Endothelial cell of umbilical vein (primary cell): ENCODE data around the gene MMP2. TPM values are rescaled to one million over a fixed set of nuclear protein-coding genes. Genes with fewer than 3 reads are reported as not detected.
A peak's percentile ranks its signal among the peaks of the same experiment; 100 is the strongest.

ENCODE experiments used
- BruUV-seq: library from RNA; stranded (reverse); fragments of 400-500 nt; replicated peaks from 2 replicates; lab custom pipeline; 2021; lab: Mats Ljungman, UMichigan
- CTCF ChIA-PET: fragments of 300-600, 350-600 bp; sonication (Branson Sonifier 250); formaldehyde crosslinking; loops from one replicate; lab custom pipeline; 2021; ENCODE audit warnings: antibody characterized with exemption, inconsistent platforms; lab: Charles Lee
- POLR2A ChIA-PET: fragments of 300-600, 350-600 bp; sonication (Branson Sonifier 250); formaldehyde crosslinking; loops from one replicate; lab custom pipeline; 2021; ENCODE audit warnings: antibody characterized with exemption, inconsistent platforms; lab: Charles Lee
- DNase-seq: peaks from one replicate; pipeline ENCODE4 v3.0.0-alpha.2; 2011; ENCODE audit warnings: low read depth, low spot score
- FAIRE-seq: peaks from 2 replicates; lab custom pipeline; 2011; peaks lifted over from hg19 to GRCh38; lab: Jason Lieb, UNC
- H2AFZ ChIP-seq: 2 replicates; pipeline ENCODE4 v1.6.0; 2012; ENCODE audit warnings: low read depth, low read length, control low read depth, inconsistent platforms
- H3K27ac ChIP-seq: 2 replicates; pipeline ENCODE4 v1.5.1; 2011; ENCODE audit warnings: low read depth, mild to moderate bottlenecking, control low read depth, low read length, moderate library complexity; ENCODE audit not compliant: insufficient read depth
- H3K27me3 ChIP-seq, 2 experiments: 2 replicates each; pipeline versions ENCODE4 v1.6.0 to v1.6.1; 2011; ENCODE audit warnings: low read length in 2 of 2, mixed read lengths in 1 of 2; ENCODE audit not compliant: control insufficient read depth in 2 of 2, insufficient read depth in 2 of 2
- H3K36me3 ChIP-seq, 2 experiments: 2 replicates in 1 of 2; 3 replicates in 1 of 2; pipeline ENCODE4 v1.5.1; 2011; ENCODE audit warnings: low read length in 2 of 2, mild to moderate bottlenecking in 1 of 2, moderate library complexity in 1 of 2; ENCODE audit not compliant: control insufficient read depth in 2 of 2, insufficient read depth in 2 of 2; ENCODE audit errors: extremely low read depth in 1 of 2
- H3K4me1 ChIP-seq: 3 replicates; pipeline ENCODE4 v1.5.1; 2011; ENCODE audit warnings: mild to moderate bottlenecking, low read length; ENCODE audit not compliant: control insufficient read depth, insufficient read depth; ENCODE audit errors: extremely low read depth
- H3K4me2 ChIP-seq: 2 replicates; pipeline ENCODE4 v1.6.1; 2011; ENCODE audit warnings: low read length, control low read depth, mixed read lengths; ENCODE audit not compliant: insufficient read depth
- H3K4me3 ChIP-seq, 3 experiments: fragments of 200-600 bp in 1 of 3; sonication (generic), shearing (Covaris generic) in 1 of 3; replicated peaks in 1 of 3; 2 replicates each; pipeline ENCODE4 v1.5.1; 2011 to 2016; ENCODE audit warnings: control low read depth in 3 of 3, low read length in 3 of 3, mild to moderate bottlenecking in 2 of 3, inconsistent platforms in 1 of 3, low read depth in 1 of 3, moderate library complexity in 1 of 3; ENCODE audit not compliant: insufficient read depth in 1 of 3
- H3K79me2 ChIP-seq: 2 replicates; pipeline ENCODE4 v1.6.0; 2012; ENCODE audit warnings: low read length, inconsistent platforms; ENCODE audit not compliant: control insufficient read depth, insufficient read depth
- H3K9ac ChIP-seq: replicated peaks from 2 replicates; pipeline ENCODE3; 2011; ENCODE audit warnings: low read length, control low read depth; ENCODE audit not compliant: insufficient read depth; ENCODE audit errors: extremely low read depth
- H3K9me1 ChIP-seq: replicated peaks from 3 replicates; pipeline ENCODE4 v1.6.0; 2011; ENCODE audit warnings: mild to moderate bottlenecking, low read length; ENCODE audit not compliant: control insufficient read depth, insufficient read depth; ENCODE audit errors: extremely low read depth
- H3K9me3 ChIP-seq: replicated peaks from 2 replicates; pipeline ENCODE4 v1.5.1; 2012; ENCODE audit warnings: low read length, inconsistent platforms; ENCODE audit not compliant: control insufficient read depth, insufficient read depth
- H4K20me1 ChIP-seq: replicated peaks from 2 replicates; pipeline ENCODE3; 2011; ENCODE audit warnings: mild to moderate bottlenecking, low read length; ENCODE audit not compliant: control insufficient read depth, insufficient read depth; ENCODE audit errors: extremely low read depth
- EZH2 ChIP-seq: IDR thresholded peaks from 2 replicates; pipeline ENCODE4 v1.6.1; 2012; ENCODE audit warnings: borderline replicate concordance, low read depth, mild to moderate bottlenecking, moderate library complexity, low read length, inconsistent platforms; ENCODE audit not compliant: severe bottlenecking
- FOS ChIP-seq: IDR thresholded peaks from 2 replicates; pipeline ENCODE4 v1.6.1; 2011; ENCODE audit warnings: mild to moderate bottlenecking, low read length, moderate library complexity, borderline replicate concordance; ENCODE audit not compliant: insufficient read depth
- GATA2 ChIP-seq: IDR thresholded peaks from 2 replicates; pipeline ENCODE4 v1.7.0; 2011; ENCODE audit warnings: low read depth, mild to moderate bottlenecking, moderate library complexity, mixed read lengths, low read length; ENCODE audit not compliant: insufficient read length, insufficient read depth
- JUN ChIP-seq: IDR thresholded peaks from 2 replicates; pipeline ENCODE4 v1.6.1; 2011; ENCODE audit warnings: borderline replicate concordance, low read depth; ENCODE audit not compliant: insufficient read length, insufficient read depth
- MAX ChIP-seq: IDR thresholded peaks from 2 replicates; pipeline ENCODE4 v1.6.1; 2011; ENCODE audit not compliant: insufficient read depth, insufficient read length
- MYC ChIP-seq: IDR thresholded peaks from one replicate; pipeline ENCODE4 v1.6.1; 2011; ENCODE audit warnings: mild to moderate bottlenecking, low read depth, low read length
- POLR2A ChIP-seq: IDR thresholded peaks from 2 replicates; pipeline ENCODE4 v1.6.1; 2012; ENCODE audit warnings: low read depth, mild to moderate bottlenecking, control low read depth, low read length
- POLR2AphosphoS5 ChIP-seq: IDR thresholded peaks from 2 replicates; pipeline ENCODE4 v1.6.1; 2012; ENCODE audit warnings: low read depth, mild to moderate bottlenecking, control low read depth, low read length, moderate library complexity; ENCODE audit not compliant: insufficient read depth
- dilution Hi-C: fragments of 300-500 bp; cut with MboI; formaldehyde crosslinking; loops from one replicate; pipeline ENCODE4 v1.15.0; 2019; ENCODE audit warnings: low sequenced_read_pairs; ENCODE audit not compliant: extremely low pct_ligation_motif_present
- intact Hi-C: fragments of 100-400 bp; cut with micrococcal nuclease; formaldehyde crosslinking; loops from one replicate; pipeline ENCODE4 v1.10.0; 2022
- polyA plus RNA-seq, 4 experiments: library from polyadenylated mRNA; depleted of rRNA in 3 of 4; stranded (reverse) in 3 of 4; unstranded in 1 of 4; fragments of >200 nt; gene quantifications; 2 replicates each; pipeline versions ENCODE4 v1.2.1 to v1.2.3, GENCODE V29; 2011 to 2012; ENCODE audit warnings: missing spikeins in 1 of 4
- total RNA-seq: library from RNA; stranded (reverse); gene quantifications from 2 replicates; pipeline ENCODE4 v1.2.3, GENCODE V29; 2021
- TF ChIP-seq, protein P1 (sequence below), 2 donors: IDR thresholded peaks; 1 replicate in 1 of 2; 2 replicates in 1 of 2; pipeline ENCODE4 v1.5.1; 2011; ENCODE audit warnings: low read length in 2 of 2, mild to moderate bottlenecking in 2 of 2, moderate library complexity in 2 of 2, control low read depth in 1 of 2, inconsistent platforms in 1 of 2, low read depth in 1 of 2; ENCODE audit not compliant: insufficient read depth in 1 of 2; ENCODE audit errors: extremely low read depth in 1 of 2

MMP2 gene
- total and polyA plus RNA-seq, 2 donors (not counting 3 experiments of a cell fraction or from before 2014, with no cell fraction given): 771 to 1,508 TPM

- POLR2A ChIA-PET: interaction anchor here (0.7 to 1.8 kb wide), 3 partner anchors 9 to 27 kb away, joined by 3 to 6 read pairs (median 6); no protein-coding TSS in a partner anchor
- peak; percentile 80 for FAIRE-seq
- peak within 1 kb of the TSS; percentile 34 for H2AFZ ChIP-seq
These were observed 30.2 kb downstream of the MMP2 start, which contains the start of gene LPCAT2 for GRCh38 chr16:55508941-55509931. Gene LPCAT2, plus strand, starts transcription at chr16:55509072. Its CDS starts 110 bp downstream, at chr16:55509182.

More at GRCh38 chr16:55508941-55509931, 30.2 kb downstream of the MMP2 start, which contains the start of gene LPCAT2:
- H3K4me1 ChIP-seq: peaks cover 10% of the 10 kb centered on the region
- DNase-seq: peak; percentile 90
- peaks cover 3% of the 10 kb centered on the region for H4K20me1 ChIP-seq
- intact Hi-C loops (loop anchor here (1.0 to 2.0 kb wide), 2 partner anchors 9 to 44 kb away; no protein-coding TSS in a partner anchor), dilution Hi-C loops (no loop called here)
- H3K79me2 ChIP-seq: peaks cover 47% of the 10 kb centered on the region
- CTCF ChIA-PET: interaction anchor here (0.7 to 1.7 kb wide), 10 partner anchors 8 to 193 kb away, joined by 3 to 12 read pairs (median 5); no protein-coding TSS in a partner anchor
- peak within 1 kb of the TSS; percentile 65 to 99 (median 94) for H3K4me3 ChIP-seq
- peak within 1 kb of the TSS; percentile 94 for H3K9ac ChIP-seq
- peaks cover 35 to 36% of the 10 kb centered on the region in 2 experiments for H3K36me3 ChIP-seq
- peak within 1 kb of the TSS; percentile 80 for H3K27ac ChIP-seq
- no TSS peak for BruUV-seq
- no peaks in the 10 kb centered on the region for H3K9me1 ChIP-seq
- no peaks in the 10 kb centered on the region for H3K9me3 ChIP-seq
- H3K4me2 ChIP-seq: peak within 1 kb of the TSS; percentile 99
- no peaks in the 10 kb centered on the region for H3K27me3 ChIP-seq
- TF ChIP-seq POLR2AphosphoS5 (peak; percentile 99), EZH2 (no peak), GATA2 (no peak), MYC (no peak), JUN (no peak), MAX (no peak), POLR2A (peak; percentile 90), FOS (no peak)
- TF ChIP-seq, protein P1, sequence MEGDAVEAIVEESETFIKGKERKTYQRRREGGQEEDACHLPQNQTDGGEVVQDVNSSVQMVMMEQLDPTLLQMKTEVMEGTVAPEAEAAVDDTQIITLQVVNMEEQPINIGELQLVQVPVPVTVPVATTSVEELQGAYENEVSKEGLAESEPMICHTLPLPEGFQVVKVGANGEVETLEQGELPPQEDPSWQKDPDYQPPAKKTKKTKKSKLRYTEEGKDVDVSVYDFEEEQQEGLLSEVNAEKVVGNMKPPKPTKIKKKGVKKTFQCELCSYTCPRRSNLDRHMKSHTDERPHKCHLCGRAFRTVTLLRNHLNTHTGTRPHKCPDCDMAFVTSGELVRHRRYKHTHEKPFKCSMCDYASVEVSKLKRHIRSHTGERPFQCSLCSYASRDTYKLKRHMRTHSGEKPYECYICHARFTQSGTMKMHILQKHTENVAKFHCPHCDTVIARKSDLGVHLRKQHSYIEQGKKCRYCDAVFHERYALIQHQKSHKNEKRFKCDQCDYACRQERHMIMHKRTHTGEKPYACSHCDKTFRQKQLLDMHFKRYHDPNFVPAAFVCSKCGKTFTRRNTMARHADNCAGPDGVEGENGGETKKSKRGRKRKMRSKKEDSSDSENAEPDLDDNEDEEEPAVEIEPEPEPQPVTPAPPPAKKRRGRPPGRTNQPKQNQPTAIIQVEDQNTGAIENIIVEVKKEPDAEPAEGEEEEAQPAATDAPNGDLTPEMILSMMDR (IDR thresholded peaks at IDR 0.05; ENCODE audit: extremely low read depth in 1 of 2, insufficient read depth in 1 of 2, low read depth in 1 of 2, low read length in 2 of 2): peak in 1 of 2 donors; percentile 4
